Mucosa of rectum (tissue), 2 donors: ENCODE measurements around the gene CARD10.

ENCODE experiments used
- H3K27ac ChIP-seq, 2 donors: one replicate each; pipeline ENCODE4 v1.7.0; 2013; ENCODE audit warnings: inconsistent platforms in 2 of 2, low read depth in 2 of 2, low read length in 2 of 2
- H3K27me3 ChIP-seq, 2 donors: one replicate each; pipeline ENCODE4 v1.7.0; 2013; ENCODE audit warnings: low read length in 2 of 2; ENCODE audit not compliant: control insufficient read depth in 2 of 2, insufficient read depth in 2 of 2
- H3K36me3 ChIP-seq, 2 donors: one replicate each; pipeline ENCODE4 v1.7.0; 2013; ENCODE audit warnings: low read length in 2 of 2; ENCODE audit not compliant: control insufficient read depth in 2 of 2, insufficient read depth in 2 of 2
- H3K4me1 ChIP-seq, 2 donors: one replicate each; pipeline ENCODE4 v1.7.0; 2013; ENCODE audit warnings: low read length in 2 of 2, mild to moderate bottlenecking in 1 of 2; ENCODE audit not compliant: control insufficient read depth in 2 of 2, insufficient read depth in 2 of 2
- H3K4me3 ChIP-seq, 2 donors: one replicate each; pipeline ENCODE4 v1.7.0; 2013; ENCODE audit warnings: low read length in 2 of 2
- H3K9ac ChIP-seq, 2 donors: one replicate each; pipeline ENCODE4 v1.7.0; 2013; ENCODE audit warnings: low read length in 2 of 2, low read depth in 1 of 2, mild to moderate bottlenecking in 1 of 2
- H3K9me3 ChIP-seq, 2 donors: one replicate each; pipeline ENCODE4 v1.7.0; 2013; ENCODE audit warnings: low read length in 2 of 2; ENCODE audit not compliant: control insufficient read depth in 2 of 2
- donor health status: healthy.
- donor health status: Normal muscosa, but diverticular disease.

CARD10 gene

GRCh38 chr22:37563153-37564081 is 44.2 kb upstream of the CARD10 start:
- Histone ChIP-seq H3K4me3 (peak overlapping the region; percentile 4 to 28), H3K36me3 (peaks cover 16 to 17% of the 10 kb centered on the region in 2 donors), H3K27ac (peak overlapping the region; percentile 92 to 95), H3K27me3 (peaks cover 0 to 2% of the 10 kb centered on the region in 2 donors), H3K9me3 (no peaks in the 10 kb centered on the region), H3K4me1 (peaks cover 59 to 65% of the 10 kb centered on the region in 2 donors), H3K9ac (peak overlapping the region; percentile 47 to 92)

- Histone ChIP-seq H3K9ac (peak overlapping the region; percentile 90 to 92), H3K4me1 (peaks cover 50 to 54% of the 10 kb centered on the region in 2 donors), H3K36me3 (peaks cover 8 to 15% of the 10 kb centered on the region in 2 donors), H3K4me3 (peak overlapping the region; percentile 81 to 82), H3K9me3 (no peaks in the 10 kb centered on the region), H3K27me3 (peaks cover 0 to 2% of the 10 kb centered on the region in 2 donors), H3K27ac (peak overlapping the region; percentile 92 to 95)
Measured at GRCh38 chr22:37562049-37562875, 43.0 kb upstream of the CARD10 start.

GRCh38 chr22:37561212-37562048 is 42.2 kb upstream of the CARD10 start:
- peak overlapping the region; percentile 81 to 82 for H3K4me3 ChIP-seq
- H3K9ac ChIP-seq = peak overlapping the region; percentile 90 to 92
- peaks cover 2 to 6% of the 10 kb centered on the region in 2 donors for H3K36me3 ChIP-seq
- H3K9me3 ChIP-seq = no peaks in the 10 kb centered on the region
- peaks cover 0 to 2% of the 10 kb centered on the region in 2 donors for H3K27me3 ChIP-seq
- peak overlapping the region; percentile 92 to 95 for H3K27ac ChIP-seq
- H3K4me1 ChIP-seq = peaks cover 42 to 49% of the 10 kb centered on the region in 2 donors

- peaks cover 38 to 42% of the 10 kb centered on the region in 2 donors for H3K4me1 ChIP-seq
- H3K9me3 ChIP-seq = no peaks in the 10 kb centered on the region
- H3K36me3 ChIP-seq = no peaks in the 10 kb centered on the region
- peak overlapping the region; percentile 92 to 95 for H3K27ac ChIP-seq
- peaks cover 0 to 2% of the 10 kb centered on the region in 2 donors for H3K27me3 ChIP-seq
- H3K9ac ChIP-seq = peak overlapping the region; percentile 90 to 92
- H3K4me3 ChIP-seq = peak overlapping the region; percentile 81 to 82
Measured at GRCh38 chr22:37560608-37561211, 41.5 kb upstream of the CARD10 start.

GRCh38 chr22:37559901-37560607 is 40.8 kb upstream of the CARD10 start, which contains the start of gene CDC42EP1:
TSS of gene CDC42EP1 (plus strand) at chr22:37560480. CDS start at chr22:37566350, 5,870 bp downstream.
- Histone ChIP-seq H3K27me3 (peaks cover 0 to 2% of the 10 kb centered on the region in 2 donors), H3K36me3 (no peaks in the 10 kb centered on the region), H3K9ac (peak within 1 kb of the TSS; percentile 90 to 92), H3K4me1 (peaks cover 38 to 40% of the 10 kb centered on the region in 2 donors), H3K4me3 (peak within 1 kb of the TSS; percentile 81 to 82), H3K27ac (peak within 1 kb of the TSS; percentile 92 to 95), H3K9me3 (no peaks in the 10 kb centered on the region)

- H3K27me3 ChIP-seq = peaks cover 0 to 2% of the 10 kb centered on the region in 2 donors
- peaks cover 37 to 39% of the 10 kb centered on the region in 2 donors for H3K4me1 ChIP-seq
- peak overlapping the region; percentile 20 to 46 for H3K4me3 ChIP-seq
- H3K27ac ChIP-seq = peak overlapping the region; percentile 86 to 92
- no peaks in the 10 kb centered on the region for H3K9me3 ChIP-seq
- H3K36me3 ChIP-seq = no peaks in the 10 kb centered on the region
- H3K9ac ChIP-seq = peak overlapping the region; percentile 64 to 92
Measured at GRCh38 chr22:37559521-37559900, 40.3 kb upstream of the CARD10 start.

GRCh38 chr22:37558815-37559214 is 39.6 kb upstream of the CARD10 start:
- no peak overlapping the region for H3K4me3 ChIP-seq
- no peak overlapping the region for H3K27ac ChIP-seq
- H3K27me3 ChIP-seq = peaks cover 0 to 2% of the 10 kb centered on the region in 2 donors
- no peaks in the 10 kb centered on the region for H3K36me3 ChIP-seq
- H3K9me3 ChIP-seq = no peaks in the 10 kb centered on the region
- no peak overlapping the region for H3K9ac ChIP-seq
- peaks cover 30 to 32% of the 10 kb centered on the region in 2 donors for H3K4me1 ChIP-seq

GRCh38 chr22:37557321-37558001 is 38.2 kb upstream of the CARD10 start:
- no peak overlapping the region for H3K4me3 ChIP-seq
- no peaks in the 10 kb centered on the region for H3K9me3 ChIP-seq
- no peak overlapping the region for H3K27ac ChIP-seq
- H3K36me3 ChIP-seq = no peaks in the 10 kb centered on the region
- H3K9ac ChIP-seq = no peak overlapping the region
- peaks cover 24 to 26% of the 10 kb centered on the region in 2 donors for H3K4me1 ChIP-seq
- H3K27me3 ChIP-seq = peaks cover 0 to 2% of the 10 kb centered on the region in 2 donors
